Measurements from ENCODE around the gene C2orf69.
"Not testable (repeated sequence)": the region's sequence is repeated elsewhere in the genome, so short reads cannot be mapped to it uniquely, and the experiment has no call there.

Gene C2orf69, protein sequence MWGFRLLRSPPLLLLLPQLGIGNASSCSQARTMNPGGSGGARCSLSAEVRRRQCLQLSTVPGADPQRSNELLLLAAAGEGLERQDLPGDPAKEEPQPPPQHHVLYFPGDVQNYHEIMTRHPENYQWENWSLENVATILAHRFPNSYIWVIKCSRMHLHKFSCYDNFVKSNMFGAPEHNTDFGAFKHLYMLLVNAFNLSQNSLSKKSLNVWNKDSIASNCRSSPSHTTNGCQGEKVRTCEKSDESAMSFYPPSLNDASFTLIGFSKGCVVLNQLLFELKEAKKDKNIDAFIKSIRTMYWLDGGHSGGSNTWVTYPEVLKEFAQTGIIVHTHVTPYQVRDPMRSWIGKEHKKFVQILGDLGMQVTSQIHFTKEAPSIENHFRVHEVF

DNA sequence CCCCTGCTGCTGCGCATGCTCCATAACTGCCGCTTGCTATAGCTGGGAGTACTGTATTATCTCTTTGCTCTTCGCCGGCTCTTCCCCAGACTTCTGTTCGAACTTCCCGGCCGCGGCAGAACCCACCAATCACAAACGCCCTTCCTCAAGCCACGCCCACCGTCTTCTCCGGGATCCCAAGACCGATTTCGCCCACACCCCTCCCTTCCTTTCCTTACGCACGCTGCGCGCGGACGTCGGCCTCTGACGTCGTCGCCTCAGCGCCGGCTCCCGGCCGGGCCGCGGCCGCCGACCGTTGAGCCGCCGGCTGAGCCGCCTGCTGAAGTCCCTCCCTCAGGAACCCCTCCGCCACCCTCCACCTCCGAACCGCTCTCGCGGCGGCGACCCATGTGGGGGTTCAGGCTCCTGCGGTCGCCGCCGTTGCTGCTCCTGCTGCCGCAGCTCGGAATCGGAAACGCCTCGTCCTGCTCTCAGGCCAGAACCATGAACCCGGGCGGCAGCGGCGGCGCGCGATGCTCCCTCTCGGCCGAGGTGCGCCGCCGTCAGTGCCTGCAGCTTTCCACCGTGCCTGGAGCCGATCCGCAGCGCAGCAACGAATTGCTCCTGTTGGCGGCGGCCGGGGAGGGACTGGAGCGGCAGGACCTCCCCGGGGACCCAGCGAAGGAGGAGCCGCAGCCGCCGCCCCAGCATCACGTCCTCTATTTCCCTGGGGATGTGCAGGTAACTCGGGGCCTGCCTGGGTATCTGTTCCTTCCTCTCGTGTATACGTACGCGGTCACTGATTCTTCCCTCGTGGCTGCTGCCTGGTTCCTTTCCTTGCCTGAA, at the start of gene C2orf69:
TSS of gene C2orf69 (plus strand) at position 242 of the 825 bp plus-strand sequence. CDS start at position 388, 146 bp downstream.
- peak; percentile 90 for DNase-seq

DNA sequence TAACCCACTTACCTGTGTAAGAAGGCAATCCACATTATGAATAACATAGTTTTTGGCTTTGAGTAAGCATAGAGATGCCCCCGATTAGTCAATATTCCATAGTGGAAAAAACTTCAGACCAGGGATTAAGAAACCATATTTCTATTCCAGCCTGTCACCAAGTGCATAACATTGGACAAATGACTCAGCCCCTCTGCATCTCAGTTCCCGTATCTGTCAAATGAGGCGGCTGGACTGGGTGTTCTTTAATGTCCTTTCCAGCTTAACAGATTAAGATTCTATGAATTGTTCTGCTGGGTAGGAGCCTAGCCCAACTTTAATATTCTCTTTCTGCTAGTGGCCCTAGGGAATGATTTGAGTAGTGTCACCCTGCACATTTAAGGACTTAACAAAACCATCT, 48.3 kb upstream of the C2orf69 start:
- no peak for DNase-seq

DNA sequence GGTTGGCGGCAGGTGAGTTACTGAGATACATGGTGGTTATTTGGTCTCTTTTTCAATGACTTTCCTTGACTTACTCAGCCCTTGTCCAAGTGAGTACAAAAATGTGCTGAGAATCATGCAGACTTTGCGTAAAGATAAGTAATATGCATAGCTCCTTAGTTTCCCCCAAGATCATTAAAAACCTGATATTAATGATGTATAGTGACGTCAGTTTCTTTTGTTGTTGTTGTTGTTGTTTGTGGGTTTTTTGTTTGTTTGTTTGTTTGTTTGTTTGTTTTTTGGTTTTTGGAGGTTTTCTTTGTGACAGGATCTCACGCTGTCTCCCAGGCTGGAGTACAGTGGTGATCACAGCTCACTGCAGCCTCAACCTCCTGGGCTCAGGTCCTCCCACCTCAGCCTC, 45.2 kb upstream of the C2orf69 start:
- no peak for DNase-seq

DNA sequence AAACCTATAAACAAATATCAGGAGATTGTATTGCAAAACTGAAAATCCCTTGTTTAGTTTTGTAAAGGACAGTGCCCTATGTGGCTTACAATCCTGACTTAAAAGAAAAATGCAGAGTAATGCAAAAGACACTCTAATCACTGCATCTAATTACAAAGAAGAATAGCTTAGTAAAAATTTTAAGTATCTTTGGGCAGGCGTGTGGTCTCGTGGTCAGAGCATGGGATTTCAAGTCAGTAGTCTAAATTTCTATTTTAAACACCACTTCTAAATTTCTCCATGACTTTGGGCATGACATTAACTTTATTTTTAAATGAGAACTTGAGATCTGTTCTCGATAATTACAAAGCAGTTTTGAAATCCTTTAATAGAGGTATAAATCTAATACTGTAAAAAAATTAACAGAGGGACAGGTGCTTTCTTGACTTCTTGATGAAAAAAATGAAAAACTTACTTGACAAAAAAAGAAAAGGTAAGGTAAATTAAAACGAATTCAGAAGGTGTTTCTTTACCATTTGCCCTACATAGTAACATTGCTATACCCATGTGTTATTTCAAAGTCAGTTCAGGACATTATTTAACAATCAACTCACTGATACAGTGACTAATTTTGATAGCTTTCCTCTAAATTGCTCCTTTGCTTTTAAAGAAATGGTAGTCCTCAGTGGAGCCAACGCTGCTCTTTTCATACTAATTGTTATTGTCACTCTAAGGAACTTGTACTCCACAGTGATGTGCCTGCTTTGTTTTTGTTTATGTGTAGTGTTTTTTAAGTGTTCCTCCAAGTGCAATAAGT, 42.5 kb upstream of the C2orf69 start:
- no peak for DNase-seq

DNA sequence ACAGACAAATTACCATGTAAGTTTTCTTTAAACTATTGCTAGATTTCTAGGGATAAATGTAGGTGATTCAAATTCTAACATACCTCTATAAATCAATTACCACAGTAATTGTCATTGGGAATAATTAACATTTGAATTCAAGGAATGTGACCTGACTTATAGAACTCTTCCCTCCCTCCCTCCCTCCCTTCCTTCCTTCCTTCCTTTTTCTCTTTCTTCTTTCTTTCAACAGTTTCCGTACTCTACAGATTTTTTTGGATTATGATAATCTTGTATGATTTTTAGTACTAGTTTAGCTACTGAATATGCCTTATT, 41.9 kb upstream of the C2orf69 start:
- no peak for DNase-seq

DNA sequence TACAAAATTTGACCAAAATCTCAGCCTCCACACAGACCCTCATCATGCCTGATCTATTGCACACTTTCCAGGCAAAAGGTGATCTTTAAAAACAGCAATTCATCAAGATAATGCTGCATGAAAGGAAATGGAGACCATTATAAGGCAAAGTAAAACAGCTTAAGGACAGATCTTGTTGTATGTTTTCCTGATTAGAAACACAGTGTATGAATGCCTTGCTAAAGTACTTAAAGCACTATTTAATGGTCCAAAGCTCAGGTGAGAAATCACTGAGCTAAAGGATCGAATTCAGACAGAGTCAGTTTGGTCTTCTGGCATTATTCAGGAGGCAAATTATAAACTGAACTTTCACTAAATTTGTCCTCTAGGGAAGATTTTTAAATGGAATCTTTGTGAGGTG, 41.4 kb upstream of the C2orf69 start:
- no peak for DNase-seq

DNA sequence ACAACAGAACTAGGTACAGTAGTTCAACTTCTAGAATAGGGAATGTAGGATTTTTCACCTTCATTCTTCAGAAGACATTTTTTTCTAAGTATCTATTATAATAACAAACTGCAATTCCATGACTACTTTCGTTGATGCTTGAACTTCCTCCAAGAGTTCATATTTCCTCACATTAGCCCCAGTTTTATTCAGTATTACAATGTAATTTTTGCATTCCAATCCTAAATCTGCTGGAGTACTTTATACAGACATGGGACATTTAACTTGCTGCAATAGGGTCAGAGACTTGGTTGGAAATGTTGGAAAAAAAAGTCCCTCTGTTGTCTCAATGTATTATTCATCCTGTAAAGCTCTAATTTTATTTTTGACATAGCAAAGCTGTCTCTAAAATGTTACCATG, 40.5 kb upstream of the C2orf69 start:
- DNase-seq: no peak

DNA sequence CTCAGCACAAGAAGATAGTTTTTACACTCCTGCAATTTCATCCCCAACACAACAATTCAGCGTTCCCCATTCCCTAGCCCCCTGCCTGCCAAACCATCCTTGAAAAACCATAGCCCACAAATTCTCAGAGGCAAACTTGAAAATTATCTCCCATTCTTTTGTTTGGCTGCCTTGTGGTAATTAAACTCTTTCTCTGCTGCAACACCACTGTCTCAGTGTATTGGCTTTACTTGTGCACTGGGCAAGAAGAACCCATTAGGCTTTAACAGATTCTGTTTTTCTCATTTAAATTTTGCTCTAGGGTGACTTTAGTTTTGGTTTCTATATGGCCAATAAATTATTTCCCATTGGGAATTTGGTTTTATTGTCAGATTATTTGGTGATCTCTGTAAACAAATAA, 36.9 kb upstream of the C2orf69 start:
- no peak for DNase-seq

DNA sequence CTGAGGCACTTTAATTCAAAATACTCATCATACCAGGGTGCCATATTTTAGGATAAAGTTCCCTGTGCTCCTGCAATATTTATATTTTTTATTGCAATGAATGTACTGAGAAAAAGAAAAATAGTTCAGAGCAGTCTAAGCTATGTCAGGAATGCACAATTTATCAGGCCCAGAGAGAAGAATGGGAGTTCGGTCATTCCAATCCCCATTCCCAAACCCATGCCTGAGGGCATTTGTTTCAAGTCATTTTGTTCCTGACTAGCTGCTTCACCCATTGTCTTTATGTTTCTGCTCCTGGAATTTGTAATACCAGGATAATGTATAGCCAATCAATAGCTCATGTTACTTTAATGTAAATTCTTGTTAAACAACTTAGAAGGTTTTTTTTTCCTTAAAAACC, 35.7 kb upstream of the C2orf69 start:
- no peak for DNase-seq

DNA sequence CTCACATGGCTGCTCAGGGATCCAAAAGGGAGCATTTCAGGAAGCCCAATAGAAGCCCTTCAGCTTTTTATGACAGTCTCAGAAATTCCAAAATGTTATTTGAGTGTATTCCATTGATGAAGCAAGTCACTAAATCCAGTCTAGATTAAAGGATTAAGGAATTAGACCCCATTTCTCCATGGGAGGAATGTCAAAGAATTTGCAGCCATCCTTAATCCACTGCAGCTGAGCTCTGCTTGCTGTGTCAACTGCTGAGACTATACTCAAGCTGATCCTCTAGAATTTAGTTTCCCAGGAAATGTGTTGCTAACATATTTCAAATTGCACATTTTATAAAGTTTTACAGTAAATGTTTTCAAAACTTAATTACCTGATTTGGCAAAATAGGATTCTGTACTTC, 28.4 kb upstream of the C2orf69 start:
- DNase-seq: no peak

DNA sequence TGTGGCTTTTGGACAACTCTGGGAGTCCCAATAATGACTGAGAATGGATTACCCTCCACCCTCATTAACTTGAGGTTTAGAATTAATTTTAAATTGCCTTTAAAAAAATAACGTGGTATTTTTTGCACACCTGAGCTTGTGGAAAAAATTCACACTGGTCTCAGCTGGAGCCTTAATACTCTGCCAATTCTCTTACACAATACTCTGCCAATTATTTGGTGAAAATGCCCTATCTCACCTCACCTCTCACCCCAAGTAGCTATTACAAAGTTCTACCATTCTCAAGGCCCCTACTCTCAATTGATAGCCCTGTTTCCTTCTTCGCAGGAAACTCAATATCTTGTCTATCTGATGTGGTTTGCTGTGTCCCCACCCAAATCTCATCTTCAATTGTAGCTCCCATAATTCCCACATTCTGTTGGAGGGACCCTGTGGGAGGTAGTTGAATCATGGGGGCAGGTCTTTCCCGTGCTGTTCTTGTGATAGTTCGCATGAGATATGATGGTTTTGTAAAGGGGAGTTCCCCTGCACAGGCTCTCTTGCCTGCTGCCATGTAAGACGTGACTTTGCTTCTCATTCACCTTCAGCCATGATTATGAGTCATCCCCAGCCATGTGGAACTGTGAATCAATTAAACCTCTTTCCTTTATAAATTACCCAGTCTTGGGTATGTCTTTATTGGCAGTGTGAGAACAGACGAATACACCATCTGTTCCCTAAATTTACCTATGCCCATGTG, 27.4 kb upstream of the C2orf69 start:
- DNase-seq: no peak

DNA sequence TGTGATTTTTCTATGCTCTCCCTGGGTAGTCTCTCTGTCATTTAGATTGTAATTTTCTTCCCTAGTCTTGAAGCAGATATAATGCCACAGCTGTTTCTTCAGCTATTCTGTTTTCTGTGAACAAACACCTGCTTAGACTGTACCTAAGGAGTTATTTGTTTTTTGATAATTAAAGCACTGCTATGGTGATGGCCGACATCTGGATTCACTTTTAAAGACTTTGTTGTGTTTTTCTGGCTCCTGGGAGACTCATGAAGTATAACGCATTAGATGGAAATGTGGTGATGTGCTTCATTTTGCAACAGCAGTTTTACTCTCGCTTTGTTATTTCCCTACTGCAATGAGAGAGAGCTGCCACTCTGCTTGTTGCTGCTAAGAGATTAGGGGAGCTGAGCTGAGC, 15.7 kb upstream of the C2orf69 start:
- DNase-seq: no peak

DNA sequence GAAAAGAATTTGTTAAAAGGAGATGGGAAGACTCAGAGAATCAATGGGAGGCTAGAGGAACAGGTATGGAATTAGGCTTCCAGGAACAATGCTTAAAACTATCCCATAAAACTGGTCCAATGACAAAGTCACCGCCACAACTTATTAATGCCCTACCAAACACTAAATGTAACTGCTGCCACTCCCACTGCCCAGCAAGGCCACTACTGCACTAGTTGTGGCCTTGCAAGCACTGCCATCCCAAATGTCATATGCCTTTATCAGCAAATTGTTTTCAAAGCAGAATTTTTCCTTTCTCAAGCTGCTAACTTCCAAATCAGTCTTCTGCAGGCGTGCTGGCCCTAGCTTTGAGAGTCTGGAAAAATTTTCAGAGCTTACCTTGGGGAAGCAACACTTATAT, 14.5 kb upstream of the C2orf69 start:
- no peak for DNase-seq

DNA sequence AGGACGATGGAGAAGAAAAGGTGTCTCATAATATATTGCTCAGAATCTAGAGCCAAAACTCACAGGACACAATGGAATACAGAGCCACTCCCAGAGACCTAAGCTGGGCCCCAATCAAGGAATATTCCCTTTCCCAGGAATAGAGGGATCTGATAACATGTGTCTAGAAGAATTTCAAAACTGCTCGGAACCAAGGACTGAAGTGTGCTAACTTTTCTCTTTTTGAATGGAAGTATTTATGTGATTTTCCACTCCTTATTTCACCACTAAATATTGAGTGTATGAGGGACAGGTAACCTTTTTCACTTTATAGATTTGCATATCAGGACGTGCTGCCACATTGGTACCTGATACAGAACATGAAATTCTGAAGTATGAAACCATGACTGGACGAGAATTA, 9.2 kb upstream of the C2orf69 start:
- DNase-seq: no peak

DNA sequence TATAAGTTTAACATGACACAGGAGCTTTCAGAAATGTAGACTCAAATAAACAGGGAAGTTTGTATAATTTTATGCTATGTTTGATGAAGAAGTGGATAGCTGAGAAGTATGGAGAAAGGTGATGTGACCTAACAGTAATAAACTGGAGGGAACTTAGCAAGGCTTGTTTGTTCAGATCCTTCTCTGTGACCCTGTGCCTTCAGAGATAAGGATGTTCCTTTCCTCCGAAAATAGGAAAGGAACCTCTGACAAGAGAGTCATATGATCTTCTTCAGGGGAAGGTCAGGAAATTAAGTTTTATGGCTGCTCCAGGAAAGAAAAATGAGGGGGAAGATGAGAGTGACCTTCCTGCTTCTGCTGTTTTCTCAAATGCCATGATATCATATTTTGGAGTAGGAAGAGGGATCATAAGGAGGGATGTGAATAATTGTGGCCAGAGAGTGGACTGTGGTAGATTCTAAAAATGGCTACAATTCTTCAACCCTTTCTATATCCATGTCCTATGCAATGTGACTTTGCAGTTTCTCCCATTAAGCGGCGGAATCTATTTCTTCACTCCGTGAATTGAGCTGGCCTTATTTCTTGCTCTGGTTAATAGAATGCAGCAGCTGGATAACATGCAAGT, 8.5 kb upstream of the C2orf69 start:
- no peak for DNase-seq

DNA sequence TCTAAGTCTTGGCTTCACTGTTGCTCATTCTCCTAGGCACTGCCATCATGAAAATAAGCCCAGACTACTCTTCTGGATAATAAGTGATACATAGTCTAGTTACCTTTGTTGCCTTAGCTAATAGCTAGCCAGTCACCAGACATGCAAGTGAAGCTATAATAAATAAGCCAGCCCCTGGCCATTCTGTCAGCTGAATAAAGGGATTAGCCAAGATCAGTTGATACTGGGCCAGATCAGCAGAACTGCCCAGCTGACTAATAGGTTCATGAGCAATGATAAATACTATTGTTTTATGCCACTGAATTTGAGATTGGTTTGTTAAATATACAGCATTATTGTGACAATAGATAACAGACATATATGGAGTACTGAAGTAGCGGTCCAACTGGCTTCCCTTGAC, 8.0 kb upstream of the C2orf69 start:
- DNase-seq: no peak

DNA sequence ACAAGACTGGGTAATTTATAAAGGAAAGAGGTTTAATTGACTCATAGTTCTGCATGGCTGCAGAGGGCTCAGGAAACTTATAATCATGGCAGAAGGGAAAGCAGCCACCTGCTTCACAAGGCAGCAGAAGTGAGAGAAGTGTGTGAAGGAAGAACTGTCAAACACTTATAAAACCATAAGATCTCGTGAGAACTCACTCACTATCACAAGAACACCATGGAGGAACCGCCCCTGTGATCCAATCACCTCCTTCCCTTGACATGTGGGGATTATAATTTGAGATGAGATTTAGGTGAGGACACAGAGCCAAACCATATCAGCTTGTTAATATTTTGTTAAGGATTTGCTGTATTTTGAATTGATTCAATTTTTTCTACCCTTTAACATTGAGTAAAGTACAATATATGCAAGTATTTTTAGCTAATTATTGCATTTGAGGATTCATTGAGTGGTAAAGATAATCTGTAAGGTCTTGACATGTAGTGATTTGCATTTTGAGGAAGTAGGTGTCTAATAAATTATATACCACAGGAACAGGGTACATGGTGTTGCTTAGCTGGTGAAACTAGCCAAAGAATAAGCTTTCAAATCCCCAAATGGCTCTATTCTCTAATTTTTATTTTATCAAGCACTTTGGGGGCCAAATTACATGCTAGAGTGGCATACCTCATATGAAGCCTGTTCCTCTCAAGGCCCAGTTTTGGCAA, 3.9 kb upstream of the C2orf69 start:
- DNase-seq: no peak

DNA sequence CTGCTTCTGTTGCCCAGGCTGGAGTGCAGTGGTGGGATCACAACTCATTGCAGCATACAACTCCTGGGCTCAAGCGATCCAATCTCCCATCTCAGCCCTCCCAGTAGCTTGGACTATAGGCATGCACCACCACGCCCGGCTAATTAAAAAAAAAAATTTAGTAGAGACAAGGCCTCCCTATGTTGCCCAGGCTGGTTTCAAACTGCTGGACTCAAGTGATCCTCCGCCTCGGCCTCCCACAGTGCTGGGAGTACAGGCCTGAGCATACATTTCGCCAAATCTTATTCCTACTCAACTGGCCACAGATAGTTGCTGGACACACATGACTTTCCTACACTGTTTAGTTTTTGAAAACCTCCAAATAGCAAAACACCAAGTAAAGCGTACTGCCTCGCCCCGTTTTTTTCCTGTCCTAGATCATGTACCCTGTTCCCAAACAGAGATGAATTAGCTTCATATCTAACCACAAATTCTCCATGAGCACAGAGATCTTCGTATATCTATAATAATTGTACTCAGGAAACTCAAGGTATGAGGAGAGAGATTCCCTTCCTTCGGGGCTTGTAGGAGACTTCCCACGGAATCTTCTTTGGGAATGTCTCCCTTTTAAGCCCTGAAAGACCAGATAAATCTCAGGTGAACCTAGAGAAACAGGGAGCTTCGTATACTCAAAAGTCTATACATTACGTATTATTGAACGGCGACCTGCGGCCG, 598 bp upstream of the C2orf69 start:
- DNase-seq: no peak

DNA sequence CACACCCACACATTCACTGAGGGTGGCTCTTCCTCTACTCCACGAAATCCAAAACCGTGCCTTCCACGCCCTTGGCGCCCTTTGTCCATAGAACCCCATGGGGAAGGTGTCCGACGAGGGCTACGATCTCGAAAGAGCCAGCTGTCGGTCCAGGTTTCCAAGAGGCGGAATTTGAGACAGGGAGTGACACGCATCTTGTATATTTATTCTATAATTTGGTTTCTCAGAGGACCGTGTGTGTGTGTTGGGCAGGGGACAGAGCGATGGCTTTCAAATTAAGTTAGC, 726 bp downstream of the C2orf69 start:
- DNase-seq: no peak

DNA sequence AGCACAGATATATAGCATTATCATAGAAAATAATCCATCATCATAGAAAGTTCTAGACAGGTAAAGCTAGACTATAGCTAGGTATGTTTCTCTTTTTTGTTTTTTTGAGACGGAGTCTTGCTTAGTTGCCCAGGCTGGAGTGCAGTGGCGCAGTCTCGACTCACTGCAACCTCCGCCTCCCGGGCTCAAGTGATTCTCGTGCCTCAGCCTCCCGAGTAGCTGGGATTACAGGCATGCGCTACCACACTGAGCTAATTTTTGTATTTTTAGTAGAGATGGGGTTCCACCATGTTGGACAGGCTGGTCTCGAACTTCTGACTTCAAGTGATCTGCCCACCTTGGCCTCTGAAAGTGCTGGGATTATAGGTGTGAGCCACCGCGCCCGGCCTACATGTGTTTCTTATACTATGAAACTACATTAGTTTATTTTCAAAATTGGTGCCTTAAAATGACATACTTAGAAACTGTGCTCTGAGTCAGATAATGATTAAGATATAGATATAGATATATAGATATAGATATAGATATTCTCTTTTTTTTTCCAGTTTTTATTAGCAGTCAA, 1.5 kb downstream of the C2orf69 start:
- not testable (repeated sequence) for DNase-seq

DNA sequence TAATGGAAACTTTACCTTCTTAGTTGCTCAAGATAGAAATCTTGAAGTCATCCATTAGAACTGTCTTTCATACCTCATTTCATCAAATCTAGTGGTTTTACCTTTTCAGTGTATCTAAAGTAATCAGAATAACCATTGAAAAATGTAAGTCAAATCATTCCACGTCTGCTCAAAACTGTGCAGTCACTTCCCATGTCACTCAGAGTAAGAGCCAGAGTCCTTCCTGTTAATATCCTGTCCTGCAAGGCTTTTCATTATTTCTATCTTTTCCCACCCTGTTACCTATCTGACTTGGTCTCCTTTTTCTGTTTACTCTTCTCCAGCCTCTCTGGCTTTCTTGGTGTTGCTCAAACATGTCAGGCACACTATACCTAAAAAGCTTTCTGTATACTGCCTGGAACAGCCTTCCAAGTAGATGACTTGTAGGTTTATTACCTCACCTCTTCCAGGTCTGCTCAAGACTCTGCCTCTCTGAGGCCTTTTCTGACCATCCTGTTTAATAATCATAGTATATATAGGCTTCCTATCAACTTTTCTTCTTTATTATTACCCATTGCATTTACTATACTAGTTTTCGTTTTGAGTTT, 3.4 kb downstream of the C2orf69 start:
- no peak for DNase-seq
